HEK293T (cell line): Measurements from ENCODE around the gene GABARAP.

ENCODE experiments used
- CTBP1 ChIP-seq: fragments of 450-650 bp; IDR thresholded peaks from 2 replicates; pipeline ENCODE4 v1.6.1; 2016; ENCODE audit warnings: borderline replicate concordance
- NFRKB ChIP-seq: fragments of 450-650 bp; IDR thresholded peaks from 2 replicates; pipeline ENCODE4 v1.6.1; 2016; ENCODE audit warnings: mild to moderate bottlenecking, moderate library complexity

DNA sequence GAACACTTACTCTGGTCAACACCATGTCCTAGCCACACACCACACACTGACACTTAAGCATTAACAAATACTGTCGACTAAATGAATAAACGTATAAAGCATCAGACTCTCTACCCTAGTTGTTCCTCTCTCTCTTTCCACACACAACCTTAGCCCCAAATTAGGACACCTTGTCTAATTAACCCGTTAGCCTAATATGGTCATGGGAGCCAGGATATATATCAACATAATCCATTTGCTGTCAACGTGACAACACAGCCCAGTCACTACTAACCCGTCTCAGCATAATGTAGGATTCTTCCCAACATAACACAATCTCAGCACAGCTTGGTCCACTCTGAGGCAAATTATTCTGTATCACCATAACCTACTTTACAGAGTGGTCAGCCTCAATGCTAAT, 10.1 kb downstream of the GABARAP start:
- TF ChIP-seq CTBP1 (no peak), NFRKB (no peak)
